ENCODE measurements around the gene KYAT1. TPM values are rescaled to one million over a fixed set of nuclear protein-coding genes. Genes with fewer than 3 reads are reported as not detected.
A peak's percentile ranks its signal among the peaks of the same experiment; 100 is the strongest.

KYAT1 gene
- total and polyA plus RNA-seq, 2 of the 8 experiments (the other 6 are each of a cell fraction or from before 2014, with no cell fraction given), result 30.4 to 42.2 TPM

- H3K36me3 ChIP-seq (ENCODE audit: control insufficient read depth in 2 of 4, insufficient read depth in 4 of 4, low read length in 3 of 4), result peaks cover 0 to 9% (median 8%) of the 10 kb centered on the region in 4 experiments; a peak in 5 of 8 replicates
- no peak overlapping the region for H3K23ac ChIP-seq (ENCODE audit: insufficient read length)
- H3K79me2 ChIP-seq (ENCODE audit: control insufficient read depth in 1 of 2, insufficient read depth in 2 of 2, low read length in 2 of 2), result no peaks in the 10 kb centered on the region
- ChIA-PET POLR2A (ENCODE audit: partially characterized antibody) (interaction anchor here (1.1 to 2.9 kb wide), 8 partner anchors 10 to 238 kb away, joined by 3 to 18 read pairs (median 8); partner anchors contain the start of genes KYAT1 and LRRC8A), CTCF (ENCODE audit: partially characterized antibody) (interaction anchor here (1.2 to 9.7 kb wide), 6 partner anchors 11 to 95 kb away, joined by 3 to 139 read pairs (median 9); partner anchors contain the start of genes KYAT1 and LRRC8A)
- H2BK20ac ChIP-seq (ENCODE audit: low read length), result 0 out of 2 replicates have a peak overlapping the region, but pooled peaks have one; percentile 48
- peak overlapping the region; percentile 75 for H4K5ac ChIP-seq (ENCODE audit: insufficient read length, low read depth, low read length)
- peak overlapping the region; percentile 68 for H3K27ac ChIP-seq (ENCODE audit: low read depth, low read length)
- FAIRE-seq (no peak), DNase-seq (ENCODE audit: low read depth in 1 of 2, low spot score in 2 of 2) (peak; percentile 50 to 82)
- no peak overlapping the region for H2BK120ac ChIP-seq (replicated peaks; ENCODE audit: low read depth, low read length)
- peaks cover 0 to 10% (median 4%) of the 10 kb centered on the region in 4 experiments; a peak in 5 of 7 replicates for H3K4me1 ChIP-seq (replicated peaks in 1 of 4; ENCODE audit: control insufficient read depth in 3 of 4, insufficient read depth in 4 of 4, low read length in 3 of 4)
- peak overlapping the region; percentile 90 for H2BK12ac ChIP-seq (ENCODE audit: low read depth, low read length)
- no peak overlapping the region for H2AK5ac ChIP-seq (ENCODE audit: low read depth, low read length)
- no peaks in the 10 kb centered on the region for H3K79me1 ChIP-seq (ENCODE audit: low read depth, low read length)
- WGBS, 2 experiments (ENCODE audit: extremely low coverage in 1 of 2, insufficient coverage in 1 of 2, insufficient read length in 1 of 2, insufficient replicate concordance in 2 of 2, low coverage in 1 of 2, low lambda C conversion rate in 2 of 2, missing lambda C conversion rate in 1 of 2), result 14% methylated on average over 19 of the region's 32 CpGs; no CpG with 5 or more reads in 1 of the 2 experiments
- peak overlapping the region; percentile 88 for H2BK5ac ChIP-seq (ENCODE audit: low read depth, low read length)
- peak overlapping the region; percentile 39 to 73 (median 66) for H3K4me3 ChIP-seq (ENCODE audit: extremely low read depth in 1 of 4, insufficient read depth in 2 of 4, low read depth in 3 of 4, low read length in 4 of 4)
- H2BK15ac ChIP-seq (ENCODE audit: low read length), result no peak overlapping the region; the same call in 1 of the 2 replicates
- H3K18ac ChIP-seq (ENCODE audit: extremely low read depth, low read length), result peak overlapping the region; percentile 90
- peak overlapping the region; percentile 46 to 70 for H3K4me2 ChIP-seq (ENCODE audit: insufficient read depth in 1 of 2, low read depth in 2 of 2, low read length in 2 of 2)
- no peaks in the 10 kb centered on the region for H3K27me3 ChIP-seq (replicated peaks in 1 of 4; ENCODE audit: control insufficient read depth in 3 of 4, extremely low read depth in 1 of 4, insufficient read depth in 3 of 4, low read length in 3 of 4)
- H3K4ac ChIP-seq (replicated peaks; ENCODE audit: insufficient read length, low read depth, low read length), result peak overlapping the region; percentile 76
- H4K20me1 ChIP-seq (replicated peaks in 1 of 2; ENCODE audit: control insufficient read depth in 1 of 2, insufficient read depth in 2 of 2, low read length in 2 of 2), result peaks cover 1 to 2% of the 10 kb centered on the region in 2 experiments
- H2AFZ ChIP-seq (ENCODE audit: low read length), result peak overlapping the region; percentile 62
- no peak overlapping the region for H4K91ac ChIP-seq (replicated peaks; ENCODE audit: insufficient read length, low read length)
- H3K23me2 ChIP-seq (ENCODE audit: low read depth, low read length), result peaks cover 2% of the 10 kb centered on the region; the same call in 1 of the 2 replicates
- peak overlapping the region in 3 of 4 experiments; percentile 50 to 65 (median 59); a peak in 5 of 7 replicates for H3K9ac ChIP-seq (replicated peaks in 1 of 4; ENCODE audit: extremely low read depth in 1 of 4, low read depth in 3 of 4, low read length in 3 of 4)
- H3K14ac ChIP-seq (ENCODE audit: insufficient read length), result no peak overlapping the region
- peak overlapping the region; percentile 90; the same call in 1 of the 2 replicates for H4K8ac ChIP-seq (ENCODE audit: extremely low read depth, insufficient read depth, low read length)
- H3K9me3 ChIP-seq (ENCODE audit: insufficient read depth in 2 of 2, low read depth in 1 of 2, low read length in 1 of 2), result no peaks in the 10 kb centered on the region
- H3K56ac ChIP-seq (replicated peaks; ENCODE audit: insufficient read length, low read depth, low read length), result peak overlapping the region; percentile 67
- peak; percentile 48; the same call in 1 of the 2 replicates for TF ChIP-seq PHF8 (conservative IDR thresholded peaks at IDR 0.05; ENCODE audit: low read depth, low read length)
- 0 out of 2 replicates have a peak, but pooled peaks have one; percentile 7 for TF ChIP-seq SP1 (IDR thresholded peaks at IDR 0.05; ENCODE audit: low read depth, low read length)
- TF ChIP-seq YY1 (IDR thresholded peaks at IDR 0.05; ENCODE audit: low read depth, low read length), result 0 out of 2 replicates have a peak, but pooled peaks have one; percentile 21
- no peak for TF ChIP-seq SUZ12 (IDR thresholded peaks at IDR 0.05; ENCODE audit: low read length)
- TF ChIP-seq ASH2L (IDR thresholded peaks at IDR 0.05; ENCODE audit: low read length), result no peak
- TF ChIP-seq TBP (IDR thresholded peaks at IDR 0.05; ENCODE audit: low read depth, low read length), result 0 out of 2 replicates have a peak, but pooled peaks have one; percentile 8
- TF ChIP-seq SP2 (IDR thresholded peaks at IDR 0.05; ENCODE audit: low read length), result no peak
- peak; percentile 51 for TF ChIP-seq TAF1 (IDR thresholded peaks at IDR 0.05; ENCODE audit: low read depth, low read length)
- no peak for TF ChIP-seq NRF1 (IDR thresholded peaks at IDR 0.05; ENCODE audit: low read depth, low read length)
- TF ChIP-seq FOSL1 (IDR thresholded peaks at IDR 0.05; ENCODE audit: insufficient read depth, low read depth, low read length), result no peak
- TF ChIP-seq POLR2A (IDR thresholded peaks at IDR 0.05; ENCODE audit: control extremely low read depth in 1 of 2, low read depth in 2 of 2, low read length in 2 of 2), result peak in 1 of 2 experiments; percentile 58; a peak in 1 of 3 replicates
These were observed 40.4 kb upstream of the KYAT1 start for GRCh38 chr9:128921881-128922763.

Data from H1 (cell line).